Stomach (tissue), 4 donors: ENCODE measurements around the gene SFMBT2.

Source experiments
- CTCF ChIP-seq, 7 experiments: fragments of 450-650 bp in 4 of 7; fragments of 200-600 bp in 3 of 7; sonication (generic) in 3 of 7; IDR thresholded peaks; one replicate each; pipeline ENCODE4 v1.5.1; 2016 to 2019; ENCODE audit warnings: antibody characterized with exemption in 7 of 7, control low read depth in 2 of 7, mild to moderate bottlenecking in 1 of 7
- POLR2AphosphoS5 ChIP-seq, 3 donors: sonication (generic); formaldehyde crosslinking; IDR thresholded peaks; one replicate each; pipeline ENCODE4 v1.6.1; 2016; ENCODE audit warnings: antibody characterized with exemption in 3 of 3

GRCh38 chr10:7441403-7442147 lies 30.7 kb upstream of the SFMBT2 start:
- no peak for TF ChIP-seq CTCF (IDR thresholded peaks at IDR 0.05)
- TF ChIP-seq POLR2AphosphoS5 (IDR thresholded peaks at IDR 0.05), result no peak
